Fibroblast of mammary gland (primary cell): ENCODE measurements around the gene ACSBG1.

Experiments used
- DNase-seq: peaks from one replicate; pipeline ENCODE4 v3.0.0-alpha.2; 2010; ENCODE audit warnings: low read depth
- H3K4me3 ChIP-seq: 2 replicates; pipeline ENCODE4 v1.5.1; 2011; ENCODE audit warnings: low read depth, mild to moderate bottlenecking, low read length, moderate library complexity; ENCODE audit not compliant: control insufficient read depth
- TF ChIP-seq, protein P1 (sequence below): conservative IDR thresholded peaks from 2 replicates; pipeline ENCODE4 v1.5.1; 2011; ENCODE audit warnings: low read depth, low read length, inconsistent platforms; ENCODE audit not compliant: control insufficient read depth, insufficient read depth

Gene ACSBG1

GRCh38 chr15:78272776-78273175 is 38.4 kb upstream of the ACSBG1 start:
- H3K4me3 ChIP-seq = no peak overlapping the region
- DNase-seq = no peak
- TF ChIP-seq, protein P1, sequence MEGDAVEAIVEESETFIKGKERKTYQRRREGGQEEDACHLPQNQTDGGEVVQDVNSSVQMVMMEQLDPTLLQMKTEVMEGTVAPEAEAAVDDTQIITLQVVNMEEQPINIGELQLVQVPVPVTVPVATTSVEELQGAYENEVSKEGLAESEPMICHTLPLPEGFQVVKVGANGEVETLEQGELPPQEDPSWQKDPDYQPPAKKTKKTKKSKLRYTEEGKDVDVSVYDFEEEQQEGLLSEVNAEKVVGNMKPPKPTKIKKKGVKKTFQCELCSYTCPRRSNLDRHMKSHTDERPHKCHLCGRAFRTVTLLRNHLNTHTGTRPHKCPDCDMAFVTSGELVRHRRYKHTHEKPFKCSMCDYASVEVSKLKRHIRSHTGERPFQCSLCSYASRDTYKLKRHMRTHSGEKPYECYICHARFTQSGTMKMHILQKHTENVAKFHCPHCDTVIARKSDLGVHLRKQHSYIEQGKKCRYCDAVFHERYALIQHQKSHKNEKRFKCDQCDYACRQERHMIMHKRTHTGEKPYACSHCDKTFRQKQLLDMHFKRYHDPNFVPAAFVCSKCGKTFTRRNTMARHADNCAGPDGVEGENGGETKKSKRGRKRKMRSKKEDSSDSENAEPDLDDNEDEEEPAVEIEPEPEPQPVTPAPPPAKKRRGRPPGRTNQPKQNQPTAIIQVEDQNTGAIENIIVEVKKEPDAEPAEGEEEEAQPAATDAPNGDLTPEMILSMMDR = no peak

GRCh38 chr15:78272316-78272715 is 38.0 kb upstream of the ACSBG1 start:
- DNase-seq = no peak
- no peak overlapping the region for H3K4me3 ChIP-seq
- TF ChIP-seq, protein P1 = no peak

GRCh38 chr15:78266806-78267205 is 32.4 kb upstream of the ACSBG1 start:
- DNase-seq = no peak
- H3K4me3 ChIP-seq = no peak overlapping the region
- TF ChIP-seq, protein P1 = no peak

DNA sequence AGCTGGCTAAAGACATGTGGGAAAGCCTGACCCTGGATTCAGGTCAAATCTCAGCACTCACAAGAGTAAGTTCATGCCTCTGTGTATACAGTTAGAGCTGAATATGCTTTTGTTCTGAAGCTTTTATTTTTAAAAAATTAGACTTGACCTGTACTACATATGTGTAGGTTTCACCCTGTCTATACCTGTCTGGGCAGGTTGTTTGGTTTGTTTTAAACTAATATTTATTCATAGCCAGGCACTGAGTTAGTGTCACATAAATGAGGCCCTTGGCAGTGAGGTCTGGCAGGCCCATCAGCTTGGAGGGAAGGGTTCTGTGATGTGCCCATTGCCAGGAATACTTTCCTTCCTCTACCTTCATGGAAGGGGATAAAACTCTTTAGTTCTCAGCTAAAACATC is 31.9 kb upstream of the ACSBG1 start:
- H3K4me3 ChIP-seq = no peak overlapping the region
- TF ChIP-seq, protein P1 = no peak

GRCh38 chr15:78265752-78266224 is 31.4 kb upstream of the ACSBG1 start:
- no peak overlapping the region for H3K4me3 ChIP-seq
- TF ChIP-seq, protein P1 = no peak
- DNase-seq = peak; percentile 55

More for the DNA sequence above, 31.9 kb upstream of the ACSBG1 start:
- no peak for DNase-seq

GRCh38 chr15:78265137-78265460 is 30.7 kb upstream of the ACSBG1 start:
- peak overlapping the region; percentile 46 for H3K4me3 ChIP-seq
- TF ChIP-seq, protein P1 = no peak

More at GRCh38 chr15:78265137-78265460, 30.7 kb upstream of the ACSBG1 start:
- DNase-seq = no peak
